B cell (primary cell): Measurements from ENCODE around the gene MEIKIN.

Experiments
- EZH2 ChIP-seq: IDR thresholded peaks from 2 replicates; pipeline ENCODE4 v1.6.1; 2012; ENCODE audit warnings: borderline replicate concordance, low read depth, mild to moderate bottlenecking, moderate library complexity, low read length; ENCODE audit not compliant: insufficient read depth, poor library complexity, severe bottlenecking
- TF ChIP-seq, protein P1 (sequence below): fragments of 200-600 bp; IDR thresholded peaks from one replicate; pipeline ENCODE4 v1.8.0; 2022; ENCODE audit warnings: antibody characterized with exemption, mild to moderate bottlenecking

DNA sequence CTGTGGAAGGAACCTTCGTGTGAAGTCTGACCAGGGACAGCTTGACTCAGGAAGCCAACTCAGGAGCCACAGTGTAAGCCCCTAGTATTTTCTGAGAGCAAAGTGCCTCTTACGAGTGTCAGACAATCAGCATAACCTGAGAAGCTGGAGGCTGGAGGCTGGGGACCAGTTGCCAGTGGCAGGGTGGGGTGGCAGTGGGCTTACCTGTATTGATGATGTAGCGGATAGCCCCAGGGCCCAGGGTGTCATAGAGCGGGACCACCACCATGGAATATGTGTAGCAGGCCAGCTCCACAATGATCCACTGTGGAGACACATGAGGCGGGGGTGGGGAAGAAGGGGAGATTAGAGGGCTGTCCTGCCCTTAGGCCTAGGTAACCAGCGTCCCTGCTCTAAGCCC lies 43.1 kb upstream of the MEIKIN start:
- TF ChIP-seq, protein P1, sequence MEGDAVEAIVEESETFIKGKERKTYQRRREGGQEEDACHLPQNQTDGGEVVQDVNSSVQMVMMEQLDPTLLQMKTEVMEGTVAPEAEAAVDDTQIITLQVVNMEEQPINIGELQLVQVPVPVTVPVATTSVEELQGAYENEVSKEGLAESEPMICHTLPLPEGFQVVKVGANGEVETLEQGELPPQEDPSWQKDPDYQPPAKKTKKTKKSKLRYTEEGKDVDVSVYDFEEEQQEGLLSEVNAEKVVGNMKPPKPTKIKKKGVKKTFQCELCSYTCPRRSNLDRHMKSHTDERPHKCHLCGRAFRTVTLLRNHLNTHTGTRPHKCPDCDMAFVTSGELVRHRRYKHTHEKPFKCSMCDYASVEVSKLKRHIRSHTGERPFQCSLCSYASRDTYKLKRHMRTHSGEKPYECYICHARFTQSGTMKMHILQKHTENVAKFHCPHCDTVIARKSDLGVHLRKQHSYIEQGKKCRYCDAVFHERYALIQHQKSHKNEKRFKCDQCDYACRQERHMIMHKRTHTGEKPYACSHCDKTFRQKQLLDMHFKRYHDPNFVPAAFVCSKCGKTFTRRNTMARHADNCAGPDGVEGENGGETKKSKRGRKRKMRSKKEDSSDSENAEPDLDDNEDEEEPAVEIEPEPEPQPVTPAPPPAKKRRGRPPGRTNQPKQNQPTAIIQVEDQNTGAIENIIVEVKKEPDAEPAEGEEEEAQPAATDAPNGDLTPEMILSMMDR, result no peak
- no peak for TF ChIP-seq EZH2
